ENCODE measurements around the gene VPS50.
"Not testable (repeated sequence)": the region's sequence is repeated elsewhere in the genome, so short reads cannot be mapped to it uniquely, and the experiment has no call there.

Gene VPS50

DNA sequence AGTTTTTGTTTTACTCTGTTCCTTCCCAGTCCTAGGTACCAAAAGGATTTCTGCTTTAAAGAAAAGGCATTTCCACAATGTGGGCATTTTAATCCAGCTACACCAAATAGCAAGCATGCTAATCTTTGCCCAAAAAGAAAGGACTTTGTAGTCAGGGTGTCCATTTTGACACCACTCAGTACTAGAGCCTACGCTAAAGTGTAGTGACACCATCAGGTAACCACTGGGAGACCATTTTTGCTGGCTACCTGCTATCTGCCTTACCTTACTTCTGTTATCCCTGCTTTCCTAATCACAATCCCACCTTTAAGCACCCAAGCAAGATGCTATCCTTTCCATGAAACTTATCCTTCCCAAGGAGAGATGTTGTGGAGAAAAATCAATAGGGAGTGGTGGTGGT, 129.7 kb downstream of the VPS50 start:
- TF ChIP-seq, protein P1, sequence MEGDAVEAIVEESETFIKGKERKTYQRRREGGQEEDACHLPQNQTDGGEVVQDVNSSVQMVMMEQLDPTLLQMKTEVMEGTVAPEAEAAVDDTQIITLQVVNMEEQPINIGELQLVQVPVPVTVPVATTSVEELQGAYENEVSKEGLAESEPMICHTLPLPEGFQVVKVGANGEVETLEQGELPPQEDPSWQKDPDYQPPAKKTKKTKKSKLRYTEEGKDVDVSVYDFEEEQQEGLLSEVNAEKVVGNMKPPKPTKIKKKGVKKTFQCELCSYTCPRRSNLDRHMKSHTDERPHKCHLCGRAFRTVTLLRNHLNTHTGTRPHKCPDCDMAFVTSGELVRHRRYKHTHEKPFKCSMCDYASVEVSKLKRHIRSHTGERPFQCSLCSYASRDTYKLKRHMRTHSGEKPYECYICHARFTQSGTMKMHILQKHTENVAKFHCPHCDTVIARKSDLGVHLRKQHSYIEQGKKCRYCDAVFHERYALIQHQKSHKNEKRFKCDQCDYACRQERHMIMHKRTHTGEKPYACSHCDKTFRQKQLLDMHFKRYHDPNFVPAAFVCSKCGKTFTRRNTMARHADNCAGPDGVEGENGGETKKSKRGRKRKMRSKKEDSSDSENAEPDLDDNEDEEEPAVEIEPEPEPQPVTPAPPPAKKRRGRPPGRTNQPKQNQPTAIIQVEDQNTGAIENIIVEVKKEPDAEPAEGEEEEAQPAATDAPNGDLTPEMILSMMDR (IDR thresholded peaks at IDR 0.05; ENCODE audit: low read depth, low read length), result no peak

DNA sequence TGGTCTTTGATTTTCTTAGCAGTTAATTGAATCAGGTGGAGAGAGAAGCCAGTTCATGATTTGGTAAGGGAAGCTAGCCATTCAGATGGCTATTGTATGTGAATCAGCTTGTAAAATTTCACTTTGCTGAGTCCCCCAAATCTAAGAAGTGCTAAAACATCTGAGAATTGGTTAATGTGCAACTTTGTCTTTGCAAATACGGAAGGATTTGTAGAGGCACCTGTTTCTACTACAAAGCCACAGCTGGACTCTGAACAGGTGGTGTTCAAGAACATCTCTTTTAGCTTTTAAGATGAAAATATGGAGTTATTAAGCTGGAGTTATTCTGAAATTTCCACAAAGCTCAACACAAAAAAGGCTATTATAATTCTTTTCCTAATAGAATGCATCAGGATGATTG, 132.6 kb downstream of the VPS50 start:
- DNase-seq (ENCODE audit: extremely low read depth, low read depth), result no peak
- TF ChIP-seq, protein P1 (IDR thresholded peaks at IDR 0.05; ENCODE audit: low read depth, low read length), result no peak

More for the DNA sequence above, 129.7 kb downstream of the VPS50 start:
- no peak for DNase-seq (ENCODE audit: extremely low read depth, low read depth)

DNA sequence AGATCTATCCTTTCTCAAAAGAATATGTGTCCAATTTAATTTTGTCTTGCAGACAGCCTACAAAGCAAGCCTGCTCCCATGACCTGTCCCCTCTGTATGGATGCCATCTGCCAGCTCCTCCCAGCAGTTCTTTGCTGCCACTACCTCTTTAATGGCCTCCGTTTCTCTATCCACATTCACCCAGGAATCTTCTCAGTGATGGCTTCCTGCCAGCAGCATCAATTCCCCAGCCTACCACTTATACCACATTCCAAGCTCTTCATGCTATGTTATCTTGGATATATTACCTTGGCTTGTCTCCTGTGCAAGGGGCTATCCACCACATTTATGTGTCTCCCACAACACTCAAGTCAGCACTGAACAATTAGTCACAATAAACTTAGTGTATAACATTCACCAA, 133.2 kb downstream of the VPS50 start:
- TF ChIP-seq, protein P1 (IDR thresholded peaks at IDR 0.05; ENCODE audit: low read depth, low read length), result no peak

DNA sequence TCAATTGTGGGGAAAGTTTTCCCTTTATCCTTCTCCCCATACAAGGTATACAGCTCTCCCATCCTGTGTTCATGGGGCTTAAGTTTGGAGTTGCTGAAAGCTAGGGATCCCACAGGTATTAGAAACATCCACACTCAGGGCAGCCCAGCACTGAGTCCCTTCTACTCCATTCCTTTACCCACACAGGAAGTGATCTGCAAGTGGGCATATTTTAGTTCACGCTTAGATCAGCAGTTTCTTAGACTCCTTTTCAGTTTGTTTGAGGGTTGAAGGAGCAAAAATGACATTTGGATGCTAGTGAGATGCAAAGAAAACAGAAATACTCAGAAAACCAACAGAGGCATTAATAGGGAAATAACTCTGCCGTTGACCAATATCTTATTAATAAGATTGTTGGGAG, 134.7 kb downstream of the VPS50 start:
- DNase-seq (ENCODE audit: extremely low read depth, low read depth), result no peak
- TF ChIP-seq, protein P1 (IDR thresholded peaks at IDR 0.05; ENCODE audit: low read depth, low read length), result no peak

More for the DNA sequence above, 133.2 kb downstream of the VPS50 start:
- DNase-seq (ENCODE audit: extremely low read depth, low read depth), result no peak

DNA sequence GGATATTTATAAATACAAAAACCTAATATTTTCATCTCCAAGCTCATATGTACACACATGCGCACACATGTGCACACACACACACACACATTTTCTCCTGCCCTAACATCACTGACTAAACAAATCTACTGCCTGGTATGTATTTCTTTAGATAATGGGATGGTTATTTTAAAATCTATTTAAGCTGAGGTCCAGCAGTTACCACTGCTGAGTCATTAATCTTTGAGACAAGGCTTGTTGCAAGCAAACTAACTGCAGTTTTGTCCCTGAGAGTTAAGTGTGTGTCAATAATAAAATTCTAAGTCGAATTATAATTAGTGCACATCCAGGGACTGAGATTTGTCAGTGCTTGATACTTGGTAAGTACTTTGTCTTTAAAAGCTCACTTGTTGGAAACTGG, 135.1 kb downstream of the VPS50 start:
- DNase-seq (ENCODE audit: extremely low read depth, low read depth), result no peak
- TF ChIP-seq, protein P1 (IDR thresholded peaks at IDR 0.05; ENCODE audit: low read depth, low read length), result no peak

DNA sequence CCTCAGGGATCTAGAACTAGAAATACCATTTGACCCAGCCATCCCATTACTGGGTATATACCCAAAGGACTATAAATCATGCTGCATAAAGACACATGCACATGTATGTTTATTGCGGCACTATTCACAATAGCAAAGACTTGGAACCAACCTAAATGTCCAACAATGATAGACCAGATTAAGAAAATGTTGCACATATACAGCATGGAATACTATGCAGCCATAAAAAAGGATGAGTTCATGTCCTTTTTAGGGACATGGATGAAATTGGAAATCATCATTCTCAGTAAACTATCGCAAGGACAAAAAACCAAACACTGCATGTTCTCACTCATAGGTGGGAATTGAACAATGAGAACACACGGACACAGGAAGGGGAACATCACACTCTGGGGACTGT, 138.8 kb downstream of the VPS50 start:
- not testable (repeated sequence) for DNase-seq (ENCODE audit: extremely low read depth, low read depth)

DNA sequence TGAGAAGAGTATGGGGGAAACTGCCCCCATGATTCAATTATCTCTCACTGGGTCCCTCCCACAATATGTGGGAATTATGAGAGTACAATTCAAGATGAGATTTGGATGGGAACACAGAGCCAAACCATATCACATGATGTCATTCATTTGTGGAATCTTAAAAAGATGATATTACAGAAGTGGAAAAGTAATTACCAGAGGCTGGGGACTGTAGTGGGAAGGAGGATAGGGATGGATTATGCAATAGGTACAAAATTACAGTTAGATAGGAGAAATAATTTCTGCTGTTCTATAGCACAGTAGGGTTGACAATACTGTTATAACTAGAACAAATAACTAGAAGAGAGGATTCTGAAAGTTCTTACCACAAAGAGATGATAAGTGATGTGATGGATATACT, 141.4 kb downstream of the VPS50 start:
- no peak for DNase-seq (ENCODE audit: extremely low read depth, low read depth)
- TF ChIP-seq, protein P1 (IDR thresholded peaks at IDR 0.05; ENCODE audit: low read depth, low read length), result no peak

DNA sequence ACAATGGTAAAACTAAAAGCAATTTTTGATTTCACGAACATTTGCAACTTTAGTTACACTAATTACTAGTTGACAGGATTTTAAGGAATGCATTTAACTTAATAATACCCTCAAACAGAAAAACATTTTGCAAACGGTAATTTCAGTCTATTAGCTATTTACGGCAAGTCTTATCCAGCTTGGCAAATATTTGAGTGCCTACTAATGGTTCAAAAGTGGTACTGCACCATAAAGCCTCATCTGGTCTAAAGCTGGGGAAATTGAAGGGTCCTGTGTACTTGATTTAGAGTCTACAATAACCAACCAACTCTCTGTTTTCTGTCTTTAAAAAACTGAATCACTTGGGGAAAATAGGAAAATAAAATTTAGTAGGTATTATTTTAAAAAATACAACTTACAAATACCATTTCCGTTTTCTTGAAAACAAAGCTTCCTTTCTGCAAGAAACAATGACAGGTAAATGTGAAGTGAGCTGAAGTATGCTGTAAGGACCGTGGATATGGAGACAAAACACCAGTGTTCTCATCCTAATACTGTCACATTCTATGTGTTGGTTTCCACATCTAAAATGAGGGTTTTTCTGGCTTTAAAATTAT, 142.3 kb downstream of the VPS50 start:
- DNase-seq (ENCODE audit: extremely low read depth, low read depth), result peak; percentile 12
- TF ChIP-seq, protein P1 (IDR thresholded peaks at IDR 0.05; ENCODE audit: low read depth, low read length), result peak; percentile 95
